Raji (cell line): ENCODE measurements around the gene FAM50A.

ENCODE experiments used
- POLR2A ChIP-seq: IDR thresholded peaks from 2 replicates; pipeline ENCODE4 v1.6.1; 2011; ENCODE audit warnings: low read depth, low read length, control low read depth; ENCODE audit not compliant: insufficient read depth

Gene FAM50A

DNA sequence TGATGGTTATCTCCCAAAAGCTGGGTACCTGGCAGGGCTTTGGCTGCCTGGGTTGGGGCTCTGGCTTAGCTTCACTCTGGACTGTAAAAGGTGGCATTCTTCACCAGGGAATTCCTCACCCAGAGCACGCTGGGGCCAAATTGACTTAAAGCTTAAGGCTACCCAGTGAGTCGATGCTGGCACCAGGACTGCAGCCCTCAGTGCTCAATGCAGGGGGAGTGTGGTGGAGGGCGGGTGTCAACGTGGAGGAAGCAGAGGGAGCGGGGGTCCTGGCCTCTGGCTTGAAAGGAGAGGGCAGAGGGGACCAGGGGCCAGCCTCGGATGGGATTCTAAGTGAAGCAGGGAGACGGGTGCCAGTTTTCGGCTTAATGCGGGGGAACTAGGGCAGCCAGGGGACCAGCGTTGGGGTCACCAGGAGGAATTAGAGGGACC lies 446 bp upstream of the FAM50A start:
- no peak for TF ChIP-seq POLR2A

DNA sequence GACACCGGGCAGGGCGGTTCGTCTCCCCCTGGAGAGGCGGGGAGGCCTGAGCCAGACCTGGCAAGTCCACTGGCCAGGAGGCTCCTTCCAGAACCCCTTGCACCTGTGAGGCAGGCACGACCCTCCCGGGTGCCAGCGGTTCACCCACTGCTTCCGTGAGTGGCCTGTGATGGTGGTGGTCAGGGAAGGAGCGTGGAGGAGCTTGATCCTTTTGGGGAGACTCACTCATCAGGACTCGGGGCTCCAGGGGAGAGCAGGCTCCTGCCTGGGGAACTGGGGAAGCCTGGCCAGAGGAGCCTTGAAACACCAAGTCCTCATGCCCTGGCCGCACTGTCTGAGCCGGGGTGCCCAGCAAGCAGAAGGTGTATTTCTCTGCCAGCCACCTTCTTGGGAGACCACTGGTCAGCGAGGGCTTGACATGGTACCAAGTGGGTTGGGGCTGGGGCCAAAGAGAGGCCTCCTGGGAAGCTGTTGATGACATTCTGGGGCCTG lies 860 bp downstream of the FAM50A start:
- TF ChIP-seq POLR2A: no peak

DNA sequence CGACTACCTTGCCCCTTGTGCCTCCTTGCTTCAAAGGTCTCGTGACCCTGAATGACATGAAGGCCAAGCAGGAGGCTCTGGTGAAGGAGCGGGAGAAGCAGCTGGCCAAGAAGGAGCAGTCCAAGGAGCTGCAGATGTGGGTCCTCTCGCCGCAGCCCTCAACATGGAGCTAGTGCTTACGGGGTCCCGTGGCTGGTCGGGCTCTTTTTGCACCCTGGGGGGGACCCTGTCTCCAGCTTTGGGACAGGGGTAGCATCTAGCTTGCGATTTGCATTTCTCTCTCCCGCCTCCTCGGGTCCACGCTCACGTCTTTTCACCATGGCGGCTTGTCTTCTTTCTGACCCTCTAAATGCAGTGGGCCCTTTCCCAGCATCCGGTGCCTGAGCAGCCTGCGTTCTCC lies 1.8 kb downstream of the FAM50A start:
- no peak for TF ChIP-seq POLR2A

DNA sequence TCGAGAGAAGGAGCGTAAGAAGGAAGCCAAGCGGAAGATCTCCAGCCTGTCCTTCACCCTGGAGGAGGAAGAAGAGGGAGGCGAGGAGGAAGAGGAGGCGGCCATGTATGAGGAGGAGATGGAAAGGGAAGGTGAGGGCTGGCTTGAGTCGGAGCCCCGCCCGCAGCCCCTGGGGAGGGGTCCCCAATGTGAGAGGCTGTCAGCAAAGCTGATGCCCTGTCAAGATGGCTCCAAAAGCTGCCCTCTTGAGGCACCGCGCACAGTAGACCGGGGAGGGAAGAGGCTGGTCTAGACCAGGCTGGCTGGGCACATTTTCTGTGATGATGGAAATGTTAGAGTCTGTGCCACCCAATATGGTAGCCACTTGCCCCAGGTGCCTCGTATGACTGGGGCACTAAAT lies 2.5 kb downstream of the FAM50A start:
- TF ChIP-seq POLR2A: no peak

DNA sequence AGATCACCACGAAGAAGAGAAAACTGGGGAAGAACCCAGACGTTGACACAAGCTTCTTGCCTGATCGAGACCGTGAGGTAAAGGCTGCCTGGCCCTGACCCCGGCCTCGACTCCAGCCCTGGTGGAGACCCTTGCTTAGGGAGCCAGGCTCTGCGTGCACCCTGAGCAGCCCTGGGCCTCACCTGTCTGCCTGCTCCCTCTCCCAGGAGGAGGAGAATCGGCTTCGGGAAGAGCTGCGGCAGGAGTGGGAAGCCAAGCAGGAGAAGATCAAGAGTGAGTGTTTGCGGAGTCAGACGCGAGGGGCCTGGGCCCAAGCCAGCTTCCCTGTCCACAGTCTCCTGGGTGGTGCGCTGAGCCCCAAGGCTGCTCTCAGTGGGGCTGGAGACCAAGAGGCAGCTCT lies 4.5 kb downstream of the FAM50A start:
- TF ChIP-seq POLR2A: no peak

DNA sequence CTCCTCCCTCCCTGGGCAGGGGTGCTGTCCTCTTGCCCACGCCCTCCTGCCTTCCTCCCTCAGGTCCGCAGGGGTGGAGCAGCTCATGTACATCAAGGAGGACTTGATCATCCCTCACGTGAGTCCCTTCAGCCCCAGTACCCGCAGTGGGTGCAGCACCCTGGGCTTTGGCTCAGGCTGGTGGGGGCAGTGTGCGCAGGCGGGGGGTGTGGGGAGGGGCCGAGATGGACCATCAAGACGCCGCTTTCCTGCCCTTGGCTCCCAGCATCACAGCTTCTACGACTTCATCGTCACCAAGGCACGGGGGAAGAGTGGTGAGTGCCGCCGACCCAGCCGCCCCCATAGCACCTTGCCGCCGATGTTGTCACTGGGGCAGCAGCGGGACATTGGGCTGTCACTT lies 5.7 kb downstream of the FAM50A start:
- TF ChIP-seq POLR2A: no peak

DNA sequence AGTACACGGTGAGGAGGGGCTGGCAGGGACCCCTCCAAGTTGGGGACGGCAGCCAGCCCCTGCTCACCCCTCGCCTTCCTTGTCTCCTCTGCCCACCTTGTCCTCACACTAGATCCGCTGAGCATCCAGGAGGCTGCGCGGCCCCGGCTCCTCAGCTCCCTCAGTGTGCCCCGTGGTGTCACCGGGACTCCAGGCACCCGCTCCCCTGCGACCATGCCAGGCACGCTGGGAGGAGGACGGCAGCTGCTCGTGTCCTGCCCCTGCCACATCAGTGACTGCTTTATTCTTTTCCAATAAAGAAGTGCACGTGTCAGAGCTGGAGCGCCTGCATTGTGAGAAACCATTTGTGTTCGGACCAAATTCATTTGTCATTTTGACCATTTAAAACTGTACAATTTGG lies 6.4 kb downstream of the FAM50A start:
- no peak for TF ChIP-seq POLR2A

DNA sequence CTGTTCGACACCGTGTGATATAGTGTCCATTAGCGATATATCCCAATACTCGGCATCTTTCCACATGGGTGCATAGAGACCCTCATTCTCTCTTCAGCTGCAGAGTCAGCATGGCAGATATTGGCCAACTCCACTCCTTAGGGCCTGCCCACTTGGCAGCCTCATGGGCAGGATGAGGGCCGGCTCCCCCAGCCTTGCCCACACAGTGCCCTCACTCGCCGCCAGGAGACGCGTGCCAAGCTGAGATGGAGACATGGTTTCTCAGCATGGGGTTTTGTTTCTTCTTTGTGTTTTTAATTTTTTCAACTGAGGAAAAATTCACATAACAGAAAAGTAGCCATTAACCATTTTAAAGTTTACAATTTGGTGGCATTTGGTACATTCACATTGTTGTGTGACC lies 8.9 kb downstream of the FAM50A start:
- TF ChIP-seq POLR2A: no peak

DNA sequence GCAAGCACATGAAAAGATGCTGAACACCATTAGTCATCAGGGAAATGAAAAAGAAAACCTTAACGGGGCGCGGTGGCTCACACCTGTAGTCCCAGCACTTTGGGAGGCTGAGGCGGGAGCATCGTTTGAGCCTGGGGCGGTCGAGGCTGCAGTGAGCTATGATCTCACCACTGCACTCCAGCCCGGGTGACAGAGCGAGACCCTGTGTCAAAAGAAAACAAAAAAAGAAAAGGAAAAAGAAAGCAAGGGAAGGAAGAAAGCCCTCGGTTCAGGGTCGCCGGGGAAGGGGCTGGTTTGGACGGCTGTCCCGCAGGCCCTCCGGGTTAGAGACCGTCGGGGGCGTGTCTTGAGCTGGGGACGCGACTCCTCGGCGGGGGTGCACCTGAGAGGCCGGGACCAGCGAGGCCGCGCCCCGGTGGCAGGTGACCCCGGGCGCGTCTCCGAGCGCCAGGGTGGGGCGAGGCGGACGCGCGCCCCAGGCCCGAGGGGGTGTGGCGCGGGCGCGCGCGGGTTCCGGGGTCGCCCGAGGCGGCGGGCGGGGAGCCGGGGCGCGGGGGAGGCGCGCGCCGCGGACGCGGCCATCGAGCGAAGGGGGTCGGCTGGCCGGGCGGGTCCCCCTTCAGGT lies 13.7 kb downstream of the FAM50A start:
- no peak for TF ChIP-seq POLR2A

DNA sequence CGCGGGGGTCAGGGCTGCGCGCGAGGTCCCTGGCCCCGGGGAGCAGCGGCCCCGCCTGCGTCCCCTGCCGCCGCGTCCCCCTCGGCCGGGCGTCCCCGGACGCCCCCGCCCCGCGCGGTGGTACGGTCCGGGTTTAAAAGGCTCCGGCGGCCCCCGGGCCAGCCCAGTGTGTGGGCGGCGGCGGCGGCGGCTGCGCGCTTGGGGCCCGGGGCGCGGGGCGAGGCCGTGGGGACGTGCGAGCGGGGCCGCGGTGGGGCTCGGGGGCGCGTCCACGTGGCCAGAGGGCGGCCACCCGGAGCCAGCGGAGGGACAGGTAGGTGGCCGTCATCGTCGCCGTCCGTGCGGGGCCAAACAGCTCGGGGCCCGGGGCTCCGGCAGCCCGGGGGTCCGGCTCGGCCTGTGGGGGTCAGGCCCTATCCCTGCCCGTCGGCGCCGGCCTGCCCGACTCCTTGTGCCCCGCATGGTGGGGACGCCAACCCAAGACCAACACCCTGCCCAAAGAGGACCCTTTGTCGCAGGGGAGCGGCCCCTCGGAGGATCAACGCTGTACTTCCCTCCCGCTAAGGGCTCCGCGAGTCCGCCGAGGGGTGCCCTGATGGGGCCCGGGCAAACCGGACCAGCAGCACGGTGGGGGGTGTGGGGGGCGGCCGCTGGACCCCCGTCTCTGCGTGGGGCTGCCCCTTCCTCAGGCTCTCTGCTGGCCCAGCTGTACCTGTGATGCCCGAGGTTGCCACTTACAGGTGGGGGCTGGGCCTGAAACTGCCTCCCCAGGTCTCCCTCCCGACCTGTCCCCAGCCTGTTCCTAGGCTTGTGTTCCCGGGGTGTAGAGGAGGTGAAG lies 14.4 kb downstream of the FAM50A start, which contains the start of gene PLXNA3:
TSS of gene PLXNA3 (plus strand) at position 166 of the 838 bp plus-strand sequence. CDS start 1,903 bp downstream, outside the sequence.
- peak; percentile 40 for TF ChIP-seq POLR2A

DNA sequence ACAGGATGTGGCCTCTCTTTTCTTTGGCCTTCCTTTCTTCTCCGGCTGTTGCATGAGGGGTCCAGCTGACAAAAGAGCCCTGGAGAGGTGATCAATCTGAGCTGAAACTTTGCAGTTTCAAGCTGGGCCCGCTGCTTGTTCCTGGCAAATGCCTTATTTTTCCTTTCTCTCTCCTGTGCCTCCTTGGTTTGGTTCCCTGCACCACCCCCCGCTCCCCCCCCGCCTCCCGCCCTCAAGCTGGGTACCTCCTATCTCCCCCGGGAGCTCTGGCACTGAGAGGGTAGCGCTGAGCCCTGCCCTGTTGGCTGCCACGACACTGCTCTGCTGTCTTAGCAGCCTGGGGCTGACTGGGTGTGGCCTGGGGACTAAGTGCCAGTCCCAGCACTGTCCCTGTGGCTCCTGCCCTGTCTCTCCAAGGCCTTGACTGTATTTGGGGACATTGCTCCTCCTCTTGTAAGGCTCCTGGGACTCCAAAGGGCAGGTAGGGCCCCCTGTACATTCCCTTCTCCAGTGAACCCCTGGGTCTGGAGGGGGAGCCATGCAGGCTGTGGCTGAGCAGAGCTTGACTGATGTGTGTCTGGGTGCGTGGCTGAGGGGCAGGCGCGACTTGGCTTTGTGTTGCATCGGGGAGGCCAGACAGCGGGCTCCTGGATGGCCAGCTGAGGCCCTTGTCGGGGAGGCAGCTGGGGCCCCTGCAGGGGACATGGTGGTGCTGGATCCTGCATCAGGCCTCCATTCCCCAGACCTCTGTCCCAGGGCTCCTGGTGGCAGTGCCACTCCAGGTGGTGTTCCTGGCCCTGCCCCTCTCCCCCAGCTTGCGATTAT lies 15.2 kb downstream of the FAM50A start:
- no peak for TF ChIP-seq POLR2A

DNA sequence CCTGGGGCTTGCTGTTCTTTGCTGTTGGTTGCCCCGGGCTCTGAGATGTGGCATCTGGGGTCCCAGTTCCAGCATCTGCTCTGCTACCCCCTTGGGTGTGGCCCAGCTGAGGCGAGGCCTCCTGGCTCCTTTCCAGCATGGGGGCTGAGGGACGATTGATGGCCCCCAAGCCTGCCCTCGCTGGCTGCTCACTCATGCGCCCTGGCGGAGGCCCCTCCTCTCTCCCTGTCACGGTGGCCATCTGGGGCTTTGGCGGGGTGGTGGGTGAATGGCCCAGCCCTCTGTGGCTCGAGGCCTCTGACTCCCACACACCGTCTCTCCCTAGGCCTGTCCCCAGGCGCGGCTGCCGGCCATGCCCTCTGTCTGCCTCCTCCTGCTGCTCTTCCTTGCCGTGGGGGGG lies 15.9 kb downstream of the FAM50A start:
- no peak for TF ChIP-seq POLR2A

DNA sequence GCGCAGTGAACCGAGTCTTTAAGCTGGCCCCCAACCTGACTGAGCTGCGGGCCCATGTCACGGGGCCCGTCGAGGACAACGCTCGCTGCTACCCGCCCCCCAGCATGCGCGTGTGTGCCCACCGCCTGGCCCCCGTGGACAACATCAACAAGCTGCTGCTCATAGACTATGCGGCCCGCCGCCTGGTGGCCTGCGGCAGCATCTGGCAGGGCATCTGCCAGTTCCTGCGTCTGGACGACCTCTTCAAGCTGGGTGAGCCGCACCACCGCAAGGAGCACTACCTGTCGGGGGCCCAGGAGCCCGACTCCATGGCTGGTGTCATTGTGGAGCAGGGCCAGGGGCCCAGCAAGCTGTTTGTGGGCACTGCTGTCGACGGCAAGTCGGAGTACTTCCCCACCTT lies 16.4 kb downstream of the FAM50A start:
- no peak for TF ChIP-seq POLR2A

DNA sequence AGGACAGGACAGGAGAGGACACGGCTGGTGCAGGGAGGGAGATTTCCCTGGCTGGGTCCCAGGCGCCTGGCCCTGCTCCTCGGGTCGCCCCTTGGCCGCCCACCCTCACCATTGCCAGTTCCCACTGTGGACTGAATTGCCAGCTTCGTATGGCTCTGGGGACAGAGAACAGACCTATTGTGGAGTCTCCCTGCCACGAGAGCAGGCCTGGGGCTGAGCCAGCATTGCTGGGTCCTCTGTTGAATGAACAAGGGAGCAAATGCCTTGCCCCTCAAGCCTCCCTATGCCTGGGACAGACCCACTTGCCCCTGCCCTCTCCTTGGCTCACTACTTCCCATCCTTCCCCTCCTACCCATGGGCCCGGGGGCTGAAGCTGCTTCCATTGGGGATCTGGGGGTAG lies 18.5 kb downstream of the FAM50A start:
- TF ChIP-seq POLR2A: no peak

DNA sequence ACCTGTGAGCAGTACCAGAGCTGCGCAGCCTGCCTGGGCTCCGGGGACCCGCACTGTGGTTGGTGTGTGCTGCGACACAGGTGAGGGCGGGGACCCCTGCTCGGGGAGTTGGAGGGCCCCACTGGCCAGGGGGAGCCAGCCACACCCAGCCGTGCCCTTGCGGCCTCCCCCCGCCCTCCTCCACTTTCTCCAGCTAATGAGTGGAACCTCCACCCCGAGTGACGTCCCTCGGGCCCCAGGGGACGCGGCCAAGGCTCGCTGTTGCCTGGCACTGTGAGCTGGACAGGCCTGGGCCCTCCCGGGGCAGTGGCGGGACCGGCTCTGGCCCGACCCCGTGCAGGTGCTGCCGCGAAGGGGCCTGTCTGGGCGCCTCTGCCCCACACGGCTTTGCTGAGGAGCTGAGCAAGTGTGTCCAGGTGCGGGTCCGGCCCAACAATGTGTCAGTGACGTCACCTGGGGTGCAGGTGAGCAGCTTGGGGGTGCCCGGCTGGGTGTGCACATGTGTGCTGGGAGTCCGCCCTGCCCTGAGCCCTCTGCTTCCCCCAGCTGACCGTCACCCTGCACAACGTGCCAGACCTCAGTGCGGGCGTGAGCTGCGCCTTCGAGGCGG lies 19.8 kb downstream of the FAM50A start:
- TF ChIP-seq POLR2A: no peak
